PC-3 (cell line): Measurements from ENCODE around the gene PDPK1.

Experiments
- CTCF ChIP-seq: fragments of 300-600 bp; sonication (generic); conservative IDR thresholded peaks from 2 replicates; pipeline ENCODE4 v1.5.1; 2017; ENCODE audit warnings: antibody characterized with exemption, low read depth, mild to moderate bottlenecking, low read length
- EZH2 ChIP-seq: fragments of 300-600 bp; sonication (generic); IDR thresholded peaks from one replicate; pipeline ENCODE4 v1.6.1; 2017; ENCODE audit warnings: antibody characterized with exemption, mild to moderate bottlenecking, low read length; ENCODE audit not compliant: unreplicated experiment
- EZH2phosphoT487 ChIP-seq: fragments of 300-600 bp; sonication (generic); IDR thresholded peaks from 2 replicates; pipeline ENCODE4 v1.6.1; 2018; ENCODE audit warnings: mild to moderate bottlenecking, antibody characterized with exemption, low read length, borderline replicate concordance

DNA sequence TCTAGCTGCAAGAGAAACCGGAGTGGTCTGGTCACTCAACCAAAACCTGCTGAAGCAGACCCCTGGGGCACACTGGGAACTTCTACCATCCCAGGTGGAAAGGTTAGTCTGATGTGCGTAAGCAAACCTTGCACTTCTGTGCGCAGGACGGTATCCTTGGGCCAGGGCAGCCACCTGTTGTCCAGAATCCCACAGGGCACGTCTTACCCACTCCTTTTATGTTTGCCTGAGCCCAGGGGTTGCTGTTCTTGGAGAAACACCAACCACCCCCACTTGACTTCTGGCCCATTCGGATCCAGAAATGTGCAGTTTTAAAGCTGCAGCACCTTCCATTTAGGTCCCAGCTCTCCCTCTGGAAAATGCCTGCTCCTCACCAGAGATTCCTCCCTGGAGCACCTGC lies 44.2 kb upstream of the PDPK1 start:
- TF ChIP-seq CTCF (no peak), EZH2phosphoT487 (no peak), EZH2 (no peak)
